Tibial nerve (tissue), 4 donors: Measurements from ENCODE around the gene NOL4L.
A peak's percentile ranks its signal among the peaks of the same experiment; 100 is the strongest.

Experiments used
- EP300 ChIP-seq, 2 donors: sonication (generic); formaldehyde crosslinking; IDR thresholded peaks; one replicate each; pipeline ENCODE4 v1.6.1; 2017; ENCODE audit warnings: antibody characterized with exemption in 2 of 2, mild to moderate bottlenecking in 1 of 2
- TF ChIP-seq, protein P1 (sequence below), 5 experiments: fragments of 200-600 bp in 3 of 5; fragments of 450-650 bp in 2 of 5; sonication (generic) in 3 of 5; IDR thresholded peaks; one replicate each; pipeline ENCODE4 v1.5.1; 2016 to 2019; ENCODE audit warnings: antibody characterized with exemption in 5 of 5, mild to moderate bottlenecking in 3 of 5, moderate library complexity in 2 of 5

GRCh38 chr20:32456869-32457478, 128.2 kb downstream of the NOL4L start:
- TF ChIP-seq, protein P1, sequence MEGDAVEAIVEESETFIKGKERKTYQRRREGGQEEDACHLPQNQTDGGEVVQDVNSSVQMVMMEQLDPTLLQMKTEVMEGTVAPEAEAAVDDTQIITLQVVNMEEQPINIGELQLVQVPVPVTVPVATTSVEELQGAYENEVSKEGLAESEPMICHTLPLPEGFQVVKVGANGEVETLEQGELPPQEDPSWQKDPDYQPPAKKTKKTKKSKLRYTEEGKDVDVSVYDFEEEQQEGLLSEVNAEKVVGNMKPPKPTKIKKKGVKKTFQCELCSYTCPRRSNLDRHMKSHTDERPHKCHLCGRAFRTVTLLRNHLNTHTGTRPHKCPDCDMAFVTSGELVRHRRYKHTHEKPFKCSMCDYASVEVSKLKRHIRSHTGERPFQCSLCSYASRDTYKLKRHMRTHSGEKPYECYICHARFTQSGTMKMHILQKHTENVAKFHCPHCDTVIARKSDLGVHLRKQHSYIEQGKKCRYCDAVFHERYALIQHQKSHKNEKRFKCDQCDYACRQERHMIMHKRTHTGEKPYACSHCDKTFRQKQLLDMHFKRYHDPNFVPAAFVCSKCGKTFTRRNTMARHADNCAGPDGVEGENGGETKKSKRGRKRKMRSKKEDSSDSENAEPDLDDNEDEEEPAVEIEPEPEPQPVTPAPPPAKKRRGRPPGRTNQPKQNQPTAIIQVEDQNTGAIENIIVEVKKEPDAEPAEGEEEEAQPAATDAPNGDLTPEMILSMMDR (IDR thresholded peaks at IDR 0.05) = peak; percentile 57 to 89 (median 82)
- TF ChIP-seq EP300 (IDR thresholded peaks at IDR 0.05) = no peak
